Activated CD8-positive, alpha-beta T cell treated with anti-CD3 and anti-CD28 coated beads for 36 hours (primary cell): Measurements from ENCODE around the gene CRTC2. TPM values are rescaled to one million over a fixed set of nuclear protein-coding genes. Genes with fewer than 3 reads are reported as not detected.

Experiments used
- ATAC-seq: fragments of 200-7000 bp; cut with Tn5 transposase; one replicate; pipeline ENCODE4 v1.10.0; 2021; ENCODE audit warnings: mild to moderate bottlenecking, moderate library complexity
- CTCF ChIA-PET: fragments of 350-600 bp; sonication (Branson Sonifier 250); formaldehyde crosslinking; loops from one replicate; lab custom pipeline; 2021; ENCODE audit warnings: antibody characterized with exemption; lab: Charles Lee
- POLR2A ChIA-PET: fragments of 350-600 bp; sonication (Branson Sonifier 250); formaldehyde crosslinking; loops from one replicate; lab custom pipeline; 2021; ENCODE audit warnings: antibody characterized with exemption; lab: Charles Lee
- DNase-seq: peaks from one replicate; pipeline ENCODE4 v3.0.0-alpha.2; 2020
- H3K27ac Mint-ChIP-seq: one replicate; pipeline ENCODE4 v1.8.0; 2021; ENCODE audit warnings: mild to moderate bottlenecking, mixed read lengths
- H3K27me3 Mint-ChIP-seq: one replicate; pipeline ENCODE4 v1.8.0; 2021; ENCODE audit warnings: mixed read lengths
- H3K36me3 Mint-ChIP-seq: one replicate; pipeline ENCODE4 v1.8.0; 2021; ENCODE audit warnings: low read depth, mixed read lengths
- H3K4me1 Mint-ChIP-seq: one replicate; pipeline ENCODE4 v1.8.0; 2021; ENCODE audit warnings: low read depth, mixed read lengths
- H3K4me3 Mint-ChIP-seq: one replicate; pipeline ENCODE4 v1.8.0; 2021; ENCODE audit warnings: mild to moderate bottlenecking, moderate library complexity, mixed read lengths
- H3K9me3 Mint-ChIP-seq: one replicate; pipeline ENCODE4 v1.8.0; 2021; ENCODE audit warnings: mixed read lengths
- intact Hi-C: fragments of 100-400 bp; cut with micrococcal nuclease; formaldehyde crosslinking; loops from one replicate; pipeline ENCODE4 v1.10.0; 2022
- total RNA-seq, 2 experiments: library from RNA; stranded (reverse); gene quantifications; one replicate each; pipeline ENCODE4 v1.2.3, GENCODE V29; 2021
- TF ChIP-seq, protein P1 (sequence below): fragments of 200-600 bp; IDR thresholded peaks from one replicate; pipeline ENCODE4 v1.8.0; 2022; ENCODE audit warnings: antibody characterized with exemption, mild to moderate bottlenecking

CRTC2 gene
- total RNA-seq, 2 experiments from 2014 or later, result 67.3 to 71.8 TPM

DNA sequence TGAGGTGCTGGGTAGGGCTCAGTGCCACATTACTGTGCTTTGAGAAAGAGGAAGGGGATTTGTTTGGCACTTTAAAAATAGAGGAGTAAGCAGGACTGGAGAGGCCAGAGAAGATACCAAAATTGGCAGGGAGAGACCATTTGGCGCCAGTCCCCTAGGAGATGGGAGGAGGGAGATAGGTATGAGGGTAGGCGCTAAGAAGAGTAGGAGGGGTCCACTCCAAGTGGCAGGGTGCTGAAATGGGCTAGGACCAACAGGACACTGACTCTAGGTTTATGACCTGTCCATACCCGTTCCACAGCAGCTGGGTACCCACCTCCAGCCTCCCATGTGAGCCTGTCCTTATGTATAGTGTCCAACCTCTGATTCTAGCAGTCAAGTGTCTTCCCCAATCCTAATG is 1.0 kb upstream of the CRTC2 start:
- Mint-ChIP-seq H3K36me3 (peaks cover 20% of the 10 kb centered on the region), H3K27ac (peak overlapping the region; percentile 98), H3K27me3 (no peaks in the 10 kb centered on the region), H3K4me3 (no peak overlapping the region), H3K4me1 (peaks cover 53% of the 10 kb centered on the region), H3K9me3 (no peaks in the 10 kb centered on the region)
- POLR2A ChIA-PET, result interaction anchor here (0.9 to 7.3 kb wide), 6 partner anchors 8 to 130 kb away, joined by 3 to 62 read pairs (median 18); partner anchors contain the start of genes CREB3L4, DENND4B and JTB
- TF ChIP-seq, protein P1, sequence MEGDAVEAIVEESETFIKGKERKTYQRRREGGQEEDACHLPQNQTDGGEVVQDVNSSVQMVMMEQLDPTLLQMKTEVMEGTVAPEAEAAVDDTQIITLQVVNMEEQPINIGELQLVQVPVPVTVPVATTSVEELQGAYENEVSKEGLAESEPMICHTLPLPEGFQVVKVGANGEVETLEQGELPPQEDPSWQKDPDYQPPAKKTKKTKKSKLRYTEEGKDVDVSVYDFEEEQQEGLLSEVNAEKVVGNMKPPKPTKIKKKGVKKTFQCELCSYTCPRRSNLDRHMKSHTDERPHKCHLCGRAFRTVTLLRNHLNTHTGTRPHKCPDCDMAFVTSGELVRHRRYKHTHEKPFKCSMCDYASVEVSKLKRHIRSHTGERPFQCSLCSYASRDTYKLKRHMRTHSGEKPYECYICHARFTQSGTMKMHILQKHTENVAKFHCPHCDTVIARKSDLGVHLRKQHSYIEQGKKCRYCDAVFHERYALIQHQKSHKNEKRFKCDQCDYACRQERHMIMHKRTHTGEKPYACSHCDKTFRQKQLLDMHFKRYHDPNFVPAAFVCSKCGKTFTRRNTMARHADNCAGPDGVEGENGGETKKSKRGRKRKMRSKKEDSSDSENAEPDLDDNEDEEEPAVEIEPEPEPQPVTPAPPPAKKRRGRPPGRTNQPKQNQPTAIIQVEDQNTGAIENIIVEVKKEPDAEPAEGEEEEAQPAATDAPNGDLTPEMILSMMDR, result no peak
- intact Hi-C loops, result no loop called here
- CTCF ChIA-PET, result interaction anchor here (1.5 kb wide), 1 partner anchor 13 kb away, joined by 11 read pairs; the partner anchor contains the start of gene DENND4B
- DNase-seq, result no peak
- no peak for ATAC-seq

GRCh38 chr1:153958961-153959260 is 499 bp upstream of the CRTC2 start:
- Mint-ChIP-seq H3K27ac (peak overlapping the region; percentile 98), H3K4me1 (peaks cover 58% of the 10 kb centered on the region), H3K9me3 (no peaks in the 10 kb centered on the region), H3K4me3 (peak overlapping the region; percentile 97), H3K36me3 (peaks cover 25% of the 10 kb centered on the region), H3K27me3 (no peaks in the 10 kb centered on the region)
- ATAC-seq, result no peak
- DNase-seq, result no peak
- ChIA-PET POLR2A (interaction anchor here (0.9 to 7.3 kb wide), 9 partner anchors 8 to 130 kb away, joined by 3 to 62 read pairs (median 4); partner anchors contain the start of genes CREB3L4, DENND4B and JTB), CTCF (interaction anchor here (0.9 to 1.5 kb wide), 2 partner anchors 9 to 13 kb away, joined by 3 to 11 read pairs; partner anchors contain the start of genes CREB3L4 and DENND4B)
- intact Hi-C loops, result no loop called here
- TF ChIP-seq, protein P1, result no peak

DNA sequence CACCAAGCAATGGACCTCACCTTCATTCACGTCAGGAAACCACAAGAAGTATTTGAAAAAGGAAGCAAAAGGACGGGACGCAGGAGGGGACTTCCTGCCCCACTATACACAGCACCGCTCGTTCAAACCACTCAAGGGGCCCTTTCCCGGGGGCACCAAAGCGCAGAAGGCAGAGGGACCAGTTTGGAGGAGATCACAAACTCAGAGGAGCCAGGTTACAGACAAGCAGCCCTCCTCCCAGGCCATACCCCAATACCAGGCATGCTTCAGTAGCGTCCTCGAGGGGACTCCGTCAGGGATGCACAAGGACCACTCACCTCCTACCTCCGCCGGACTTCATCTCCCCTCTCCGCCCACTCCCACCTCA is 685 bp downstream of the CRTC2 start:
- peaks cover 59% of the 10 kb centered on the region for H3K4me1 Mint-ChIP-seq
- peak overlapping the region; percentile 98 for H3K27ac Mint-ChIP-seq
- H3K36me3 Mint-ChIP-seq, result peaks cover 30% of the 10 kb centered on the region
- no peaks in the 10 kb centered on the region for H3K9me3 Mint-ChIP-seq
- DNase-seq, result peak; percentile 73
- intact Hi-C loops, result loop anchor here (2.0 kb wide), 1 partner anchor 33 kb away; the partner anchor contains the start of gene RPS27
- CTCF ChIA-PET, result interaction anchor here (0.7 to 4.8 kb wide), 3 partner anchors 8 to 27 kb away, joined by 3 to 46 read pairs (median 3); partner anchors contain the start of gene DENND4B
- H3K27me3 Mint-ChIP-seq, result no peaks in the 10 kb centered on the region
- POLR2A ChIA-PET, result interaction anchor here (0.8 to 7.3 kb wide), 9 partner anchors 8 to 312 kb away, joined by 3 to 62 read pairs (median 7); partner anchors contain the start of genes CREB3L4, DENND4B, GATAD2B and JTB
- ATAC-seq, result peak; percentile 21
- peak overlapping the region; percentile 97 for H3K4me3 Mint-ChIP-seq
- TF ChIP-seq, protein P1, result no peak

GRCh38 chr1:153956997-153957715 is 1.3 kb downstream of the CRTC2 start:
- ChIA-PET POLR2A (interaction anchor here (0.7 to 7.3 kb wide), 11 partner anchors 10 to 312 kb away, joined by 3 to 62 read pairs (median 7); partner anchors contain the start of genes CREB3L4, DENND4B, GATAD2B and JTB), CTCF (interaction anchor here (0.6 to 4.8 kb wide), 7 partner anchors 9 to 420 kb away, joined by 3 to 46 read pairs (median 6); partner anchors contain the start of genes CREB3L4, DENND4B and RAB13)
- Mint-ChIP-seq H3K27ac (peak overlapping the region; percentile 98), H3K4me1 (peaks cover 55% of the 10 kb centered on the region), H3K27me3 (no peaks in the 10 kb centered on the region), H3K36me3 (peaks cover 33% of the 10 kb centered on the region), H3K9me3 (no peaks in the 10 kb centered on the region), H3K4me3 (peak overlapping the region; percentile 97)
- DNase-seq, result no peak
- TF ChIP-seq, protein P1, result no peak
- intact Hi-C loops, result loop anchor here (2.0 kb wide), 1 partner anchor 34 kb away; the partner anchor contains the start of gene RPS27
- ATAC-seq, result no peak
